Stomach (tissue), 9 donors: ENCODE measurements around the gene CRY2. TPM values are rescaled to one million over a fixed set of nuclear protein-coding genes. Genes with fewer than 3 reads are reported as not detected.
A peak's percentile ranks its signal among the peaks of the same experiment; 100 is the strongest.

Experiments
- DNase-seq, 2 donors: peaks; one replicate each; pipeline versions ENCODE4 v3.0.0 to v3.0.0-alpha.2; 2013 to 2019
- H3K27ac ChIP-seq, 5 donors: fragments of 200-600 bp in 4 of 5; sonication (generic) in 4 of 5; one replicate each; pipeline ENCODE4 v1.5.1; 2013 to 2019; ENCODE audit warnings: mild to moderate bottlenecking in 1 of 5, moderate library complexity in 1 of 5
- H3K27me3 ChIP-seq, 3 donors: fragments of 200-600 bp; sonication (generic); one replicate each; pipeline ENCODE4 v1.5.1; 2017 to 2019; ENCODE audit warnings: mixed run types in 1 of 3
- H3K36me3 ChIP-seq, 4 donors: fragments of 200-600 bp; sonication (generic); 1 replicate in 3 of 4; 2 replicates in 1 of 4; pipeline ENCODE4 v1.5.1; 2016 to 2019
- H3K4me1 ChIP-seq, 4 donors: fragments of 200-600 bp; sonication (generic); one replicate each; pipeline ENCODE4 v1.5.1; 2016 to 2019
- H3K4me3 ChIP-seq, 4 donors: fragments of 200-600 bp; sonication (generic) in 3 of 4; one replicate each; pipeline ENCODE4 v1.5.1; 2016 to 2019; ENCODE audit warnings: mild to moderate bottlenecking in 1 of 4
- H3K9me3 ChIP-seq, 4 donors: fragments of 200-600 bp; sonication (generic); one replicate each; pipeline ENCODE4 v1.5.1; 2016 to 2019
- EP300 ChIP-seq: sonication (generic); formaldehyde crosslinking; IDR thresholded peaks from one replicate; pipeline ENCODE4 v1.6.1; 2017; ENCODE audit warnings: antibody characterized with exemption
- POLR2A ChIP-seq, 4 donors: fragments of 450-650 bp; IDR thresholded peaks; one replicate each; pipeline ENCODE4 v1.6.1; 2016; ENCODE audit warnings: antibody characterized with exemption in 4 of 4, control low read depth in 2 of 4, mild to moderate bottlenecking in 1 of 4, moderate library complexity in 1 of 4
- POLR2AphosphoS5 ChIP-seq, 3 donors: sonication (generic); formaldehyde crosslinking; IDR thresholded peaks; one replicate each; pipeline ENCODE4 v1.6.1; 2016; ENCODE audit warnings: antibody characterized with exemption in 3 of 3
- WGBS, 5 donors: extraction: QIAGEN DNeasy Blood & Tissue Kit in 3 of 5; methylation state at CpG; one replicate each; pipeline versions ENCODE4 v1.1.5 to v1.1.7; 2013 to 2018; 5-methylcytosine and 5-hydroxymethylcytosine counted together
- intact Hi-C: fragments of 100-400 bp; cut with DNase I; formaldehyde crosslinking; loops from one replicate; pipeline ENCODE4 v1.15.1; 2023; ENCODE audit warnings: low total_unique reads
- polyA plus RNA-seq, 3 donors: library from polyadenylated mRNA; stranded (reverse); fragments of 200-250 nt; gene quantifications; one replicate each; pipeline ENCODE4 v1.2.3, GENCODE V29; 2013
- total RNA-seq, 5 donors: library from RNA; depleted of rRNA; stranded (reverse); fragments of >200 nt; gene quantifications; one replicate each; pipeline versions ENCODE4 v1.1.0 to v1.2.3, GENCODE V29; 2014 to 2016
- TF ChIP-seq, protein P1 (sequence below), 7 experiments: fragments of 450-650 bp in 4 of 7; fragments of 200-600 bp in 3 of 7; sonication (generic) in 3 of 7; IDR thresholded peaks; one replicate each; pipeline ENCODE4 v1.5.1; 2016 to 2019; ENCODE audit warnings: antibody characterized with exemption in 7 of 7, control low read depth in 2 of 7, mild to moderate bottlenecking in 1 of 7
- donor health status: healthy with polysubstance abuse.
- donor health status: Bipolar disorder and iron deficiency.
- donor health status: healthy.

Gene CRY2
- total and polyA plus RNA-seq, 8 donors = 8.2 to 45.9 (median 27.2) TPM

DNA sequence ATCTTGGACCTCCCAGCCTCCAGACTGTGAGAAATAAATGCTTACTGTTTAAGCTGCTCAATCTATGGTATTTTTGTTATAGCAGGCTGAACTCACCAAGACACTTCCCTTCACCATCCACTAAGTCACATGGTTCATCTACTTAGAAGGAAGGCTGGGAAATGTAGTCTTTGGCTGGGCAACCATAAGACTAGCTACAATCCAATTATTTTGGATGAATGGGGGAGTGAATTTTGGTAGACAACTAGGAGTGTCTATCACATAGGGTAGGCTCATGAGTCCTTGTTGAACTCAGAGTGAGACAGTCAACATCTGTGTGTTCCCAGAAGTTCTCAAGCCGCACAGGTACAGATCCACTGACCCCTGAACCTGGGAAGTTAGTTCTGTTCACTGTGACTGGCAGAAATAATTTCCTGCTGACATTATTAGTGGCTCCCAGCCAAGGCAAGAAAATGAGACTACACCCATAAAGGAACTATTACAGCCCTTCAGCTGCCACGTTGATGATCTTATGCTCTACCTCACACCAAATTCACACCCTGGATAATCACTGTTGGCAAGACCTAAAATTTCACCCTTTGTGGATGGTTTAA is 45.5 kb upstream of the CRY2 start:
- H3K27me3 ChIP-seq = no peaks in the 10 kb centered on the region
- peak overlapping the region in 4 of 5 donors; percentile 21 to 67 (median 47) for H3K27ac ChIP-seq
- TF ChIP-seq POLR2AphosphoS5 (IDR thresholded peaks at IDR 0.05) (peak in 2 of 3 donors; percentile 8 to 18), EP300 (no peak), POLR2A (IDR thresholded peaks at IDR 0.05) (no peak)
- TF ChIP-seq, protein P1, sequence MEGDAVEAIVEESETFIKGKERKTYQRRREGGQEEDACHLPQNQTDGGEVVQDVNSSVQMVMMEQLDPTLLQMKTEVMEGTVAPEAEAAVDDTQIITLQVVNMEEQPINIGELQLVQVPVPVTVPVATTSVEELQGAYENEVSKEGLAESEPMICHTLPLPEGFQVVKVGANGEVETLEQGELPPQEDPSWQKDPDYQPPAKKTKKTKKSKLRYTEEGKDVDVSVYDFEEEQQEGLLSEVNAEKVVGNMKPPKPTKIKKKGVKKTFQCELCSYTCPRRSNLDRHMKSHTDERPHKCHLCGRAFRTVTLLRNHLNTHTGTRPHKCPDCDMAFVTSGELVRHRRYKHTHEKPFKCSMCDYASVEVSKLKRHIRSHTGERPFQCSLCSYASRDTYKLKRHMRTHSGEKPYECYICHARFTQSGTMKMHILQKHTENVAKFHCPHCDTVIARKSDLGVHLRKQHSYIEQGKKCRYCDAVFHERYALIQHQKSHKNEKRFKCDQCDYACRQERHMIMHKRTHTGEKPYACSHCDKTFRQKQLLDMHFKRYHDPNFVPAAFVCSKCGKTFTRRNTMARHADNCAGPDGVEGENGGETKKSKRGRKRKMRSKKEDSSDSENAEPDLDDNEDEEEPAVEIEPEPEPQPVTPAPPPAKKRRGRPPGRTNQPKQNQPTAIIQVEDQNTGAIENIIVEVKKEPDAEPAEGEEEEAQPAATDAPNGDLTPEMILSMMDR (IDR thresholded peaks at IDR 0.05) = no peak
- intact Hi-C loops = no loop called here
- 36 to 53% (median 42%) methylated on average over 2 of the region's 2 CpGs for WGBS, 5 donors
- peak; percentile 32 to 78 for DNase-seq
- no peaks in the 10 kb centered on the region for H3K9me3 ChIP-seq
- no peak overlapping the region for H3K4me3 ChIP-seq
- peaks cover 14 to 31% (median 24%) of the 10 kb centered on the region in 4 donors for H3K4me1 ChIP-seq
- H3K36me3 ChIP-seq = no peaks in the 10 kb centered on the region

DNA sequence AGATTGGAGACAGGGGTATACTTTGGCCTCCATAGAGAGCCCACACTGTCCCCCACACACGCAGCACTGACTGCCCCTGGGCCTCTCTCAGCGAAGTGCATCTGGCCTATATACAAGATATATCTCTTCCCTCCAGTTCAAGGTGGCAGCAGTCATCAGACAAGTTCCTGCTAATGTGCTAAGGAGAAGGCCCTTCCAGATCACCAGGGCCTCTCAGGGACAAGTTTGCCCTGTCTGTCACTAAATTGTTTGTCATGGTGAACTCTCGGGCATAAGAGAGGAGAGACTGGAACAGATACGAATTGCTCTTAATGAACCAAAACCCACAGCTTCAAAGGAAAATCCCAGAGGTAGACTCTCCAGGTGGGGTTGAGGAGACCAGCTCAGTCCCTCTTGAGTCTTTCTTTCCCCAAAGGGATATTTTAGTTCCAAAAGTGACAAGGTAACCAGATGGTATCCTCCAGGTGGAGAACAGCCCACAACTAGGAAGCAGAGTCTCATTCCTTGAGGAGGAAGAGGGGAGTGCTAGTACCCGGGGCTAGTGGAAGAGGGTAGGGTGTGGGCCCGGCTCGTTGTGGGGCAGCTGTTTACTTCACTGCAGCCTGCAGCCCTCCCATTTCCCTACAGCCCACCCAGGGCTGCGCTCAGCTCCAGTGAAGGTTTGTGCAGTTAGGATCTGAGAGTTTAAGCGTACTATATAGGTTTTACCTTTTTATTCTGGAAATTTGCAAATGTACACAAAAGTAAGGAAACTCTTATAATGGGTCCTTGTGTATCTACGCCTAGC is 44.6 kb upstream of the CRY2 start:
- H3K4me3 ChIP-seq = no peak overlapping the region
- peak overlapping the region; percentile 26 to 67 (median 35) for H3K27ac ChIP-seq
- H3K9me3 ChIP-seq = no peaks in the 10 kb centered on the region
- peaks cover 23 to 40% (median 33%) of the 10 kb centered on the region in 4 donors for H3K4me1 ChIP-seq
- peak in 1 of 2 donors; percentile 21 for DNase-seq
- no peaks in the 10 kb centered on the region for H3K36me3 ChIP-seq
- WGBS, 5 donors = 85 to 90% (median 88%) methylated on average over 10 of the region's 10 CpGs
- no peaks in the 10 kb centered on the region for H3K27me3 ChIP-seq
- TF ChIP-seq POLR2AphosphoS5 (IDR thresholded peaks at IDR 0.05) = no peak
- TF ChIP-seq EP300 = no peak
- TF ChIP-seq POLR2A (IDR thresholded peaks at IDR 0.05) = no peak
- TF ChIP-seq, protein P1 (IDR thresholded peaks at IDR 0.05) = no peak
- intact Hi-C loops = no loop called here

DNA sequence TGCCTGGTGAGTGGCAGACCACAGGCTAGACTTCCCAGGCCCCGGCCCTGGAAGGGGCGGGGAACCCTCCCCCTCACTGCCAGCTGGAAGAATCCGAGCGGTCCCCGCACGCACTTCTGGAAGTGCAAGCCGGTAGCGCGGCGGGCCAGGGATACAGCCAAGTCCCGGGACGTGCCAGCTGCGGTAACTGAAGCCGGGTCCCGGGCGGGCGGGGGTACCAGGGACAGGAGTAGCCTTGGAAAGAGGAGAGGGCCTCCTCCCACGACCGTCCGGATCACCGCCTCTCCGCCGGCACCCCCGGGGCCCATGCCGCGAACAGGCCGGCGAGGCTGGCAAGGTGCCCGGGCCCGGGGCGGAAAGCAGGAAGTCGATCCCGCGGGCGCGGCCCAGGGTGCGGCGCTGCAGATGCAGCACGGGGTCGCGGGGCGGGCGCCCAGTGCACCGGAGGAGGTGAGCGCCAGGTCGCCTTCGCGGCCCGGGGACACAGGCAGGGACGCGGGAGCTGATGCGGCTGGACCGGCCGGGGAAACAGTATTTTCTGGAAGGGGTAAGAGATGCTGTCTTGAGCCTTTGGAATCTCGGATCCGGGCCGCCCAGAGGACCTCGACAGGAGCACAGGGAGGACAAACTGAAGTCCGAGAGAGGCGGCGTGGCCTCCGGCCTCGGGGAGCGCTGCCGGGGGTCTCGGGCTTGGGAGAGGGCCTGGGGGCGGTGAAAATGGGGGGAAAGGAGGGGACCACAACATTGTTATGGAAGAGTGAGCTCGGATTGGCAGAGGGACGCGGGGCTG is 43.1 kb upstream of the CRY2 start:
- Histone ChIP-seq H3K4me3 (peak overlapping the region; percentile 67 to 89 (median 82)), H3K27me3 (no peaks in the 10 kb centered on the region), H3K9me3 (no peaks in the 10 kb centered on the region), H3K27ac (peak overlapping the region; percentile 89 to 96 (median 91)), H3K36me3 (peaks cover 4 to 10% (median 10%) of the 10 kb centered on the region in 4 donors), H3K4me1 (peaks cover 31 to 53% (median 48%) of the 10 kb centered on the region in 4 donors)
- peak; percentile 88 to 94 for DNase-seq
- WGBS, 5 donors = 1 to 6% (median 1%) methylated on average over 37 to 70 of the region's 70 CpGs
- TF ChIP-seq, protein P1 (IDR thresholded peaks at IDR 0.05) = no peak
- TF ChIP-seq EP300 (no peak), POLR2A (IDR thresholded peaks at IDR 0.05) (no peak), POLR2AphosphoS5 (IDR thresholded peaks at IDR 0.05) (peak; percentile 20 to 86 (median 81))
- intact Hi-C loops = no loop called here

DNA sequence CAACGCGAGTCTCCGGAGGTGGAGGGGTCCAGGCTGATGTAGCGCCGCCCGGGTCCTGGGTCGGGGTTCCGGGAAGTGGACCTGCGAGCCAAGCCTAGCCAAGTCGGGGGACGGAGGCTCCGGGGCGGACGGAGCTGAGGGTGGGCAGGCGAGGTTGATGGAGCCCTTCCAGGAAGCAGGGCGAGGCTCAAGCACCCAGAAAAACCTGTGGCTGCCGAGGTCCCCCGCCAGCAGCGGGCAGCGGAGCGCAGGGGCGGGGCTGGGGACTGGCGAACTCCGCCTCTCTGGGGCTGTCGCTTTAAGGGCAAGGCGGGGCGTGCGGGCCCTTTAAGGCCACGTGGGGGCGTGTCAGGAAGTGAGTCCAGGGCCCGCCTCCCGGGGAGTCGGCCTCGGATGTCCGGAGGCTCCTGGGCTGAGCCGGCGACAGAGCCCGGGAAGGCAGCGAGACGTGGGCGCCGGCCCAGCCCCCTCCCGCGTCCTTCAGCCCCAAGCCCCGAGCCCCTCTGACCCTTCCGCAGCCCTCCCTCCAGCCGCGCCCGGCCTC is 42.4 kb upstream of the CRY2 start, which contains the start of gene SLC35C1:
Gene SLC35C1 (plus strand): TSS at position 389 of the 544 bp plus-strand sequence. CDS start 653 bp downstream, outside the sequence.
- Histone ChIP-seq H3K4me3 (peak within 1 kb of the TSS; percentile 67 to 89 (median 82)), H3K27me3 (no peaks in the 10 kb centered on the region), H3K9me3 (no peaks in the 10 kb centered on the region), H3K4me1 (peaks cover 31 to 56% (median 53%) of the 10 kb centered on the region in 4 donors), H3K27ac (peak within 1 kb of the TSS; percentile 89 to 96 (median 91)), H3K36me3 (peaks cover 4 to 17% (median 16%) of the 10 kb centered on the region in 4 donors)
- TF ChIP-seq EP300 = no peak
- TF ChIP-seq, protein P1 (IDR thresholded peaks at IDR 0.05) = peak in 2 of 7 experiments; percentile 17 to 56
- peak in 2 of 4 donors; percentile 38 to 54 for TF ChIP-seq POLR2A (IDR thresholded peaks at IDR 0.05)
- TF ChIP-seq POLR2AphosphoS5 (IDR thresholded peaks at IDR 0.05) = peak; percentile 70 to 92 (median 90)
- WGBS, 5 donors = 1% methylated on average over 25 to 49 of the region's 49 CpGs
- peak; percentile 98 to 99 for DNase-seq
- intact Hi-C loops = no loop called here
